Measurements from ENCODE around the gene PAWR.

Gene PAWR

GRCh38 chr12:79737875-79738718 lies 47.3 kb upstream of the PAWR start (continued):
- TF ChIP-seq ZFP30 (CRISPR knock-in tag; IDR thresholded peaks at IDR 0.05) (no peak), ISL1 (CRISPR knock-in tag; IDR thresholded peaks at IDR 0.05) (no peak), ZC3H10 (CRISPR knock-in tag; IDR thresholded peaks at IDR 0.05) (no peak), ZFP3 (CRISPR knock-in tag; IDR thresholded peaks at IDR 0.05) (no peak), SNAI2 (CRISPR knock-in tag; IDR thresholded peaks at IDR 0.05) (no peak)

DNA sequence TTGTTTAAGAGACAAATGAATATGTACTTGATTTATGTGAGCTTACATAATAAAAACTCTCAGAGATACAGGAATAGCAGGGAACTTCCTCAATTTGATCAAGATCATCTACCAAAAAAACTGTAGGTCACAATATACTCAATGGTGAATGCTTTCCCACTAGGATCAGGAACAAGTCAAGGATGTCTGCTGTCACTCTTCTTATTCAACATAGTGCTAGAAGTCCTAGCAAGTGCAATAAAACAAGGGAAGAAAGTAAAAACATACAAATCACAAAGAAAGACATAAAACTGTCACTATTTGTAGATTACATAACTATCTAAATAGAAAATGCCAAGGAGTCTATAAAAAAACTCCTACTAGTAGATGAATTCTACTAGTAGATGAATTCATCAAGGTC lies 41.9 kb upstream of the PAWR start:
- no peak for TF ChIP-seq OSR1 (CRISPR knock-in tag; IDR thresholded peaks at IDR 0.05)
- TF ChIP-seq TCF4 (CRISPR knock-in tag; IDR thresholded peaks at IDR 0.05; ENCODE audit: borderline replicate concordance): no peak

GRCh38 chr12:79725987-79726386 lies 35.2 kb upstream of the PAWR start:
- no peak for ATAC-seq
- TF ChIP-seq, protein P1, sequence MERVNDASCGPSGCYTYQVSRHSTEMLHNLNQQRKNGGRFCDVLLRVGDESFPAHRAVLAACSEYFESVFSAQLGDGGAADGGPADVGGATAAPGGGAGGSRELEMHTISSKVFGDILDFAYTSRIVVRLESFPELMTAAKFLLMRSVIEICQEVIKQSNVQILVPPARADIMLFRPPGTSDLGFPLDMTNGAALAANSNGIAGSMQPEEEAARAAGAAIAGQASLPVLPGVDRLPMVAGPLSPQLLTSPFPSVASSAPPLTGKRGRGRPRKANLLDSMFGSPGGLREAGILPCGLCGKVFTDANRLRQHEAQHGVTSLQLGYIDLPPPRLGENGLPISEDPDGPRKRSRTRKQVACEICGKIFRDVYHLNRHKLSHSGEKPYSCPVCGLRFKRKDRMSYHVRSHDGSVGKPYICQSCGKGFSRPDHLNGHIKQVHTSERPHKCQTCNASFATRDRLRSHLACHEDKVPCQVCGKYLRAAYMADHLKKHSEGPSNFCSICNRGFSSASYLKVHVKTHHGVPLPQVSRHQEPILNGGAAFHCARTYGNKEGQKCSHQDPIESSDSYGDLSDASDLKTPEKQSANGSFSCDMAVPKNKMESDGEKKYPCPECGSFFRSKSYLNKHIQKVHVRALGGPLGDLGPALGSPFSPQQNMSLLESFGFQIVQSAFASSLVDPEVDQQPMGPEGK (CRISPR knock-in tag; IDR thresholded peaks at IDR 0.05; ENCODE audit: borderline replicate concordance): no peak
- TF ChIP-seq ARNTL (CRISPR knock-in tag; IDR thresholded peaks at IDR 0.05; ENCODE audit: borderline replicate concordance, low read depth) (no peak), ZFP30 (CRISPR knock-in tag; IDR thresholded peaks at IDR 0.05) (no peak)

More for the DNA sequence above, 41.9 kb upstream of the PAWR start:
- no peak for ATAC-seq

DNA sequence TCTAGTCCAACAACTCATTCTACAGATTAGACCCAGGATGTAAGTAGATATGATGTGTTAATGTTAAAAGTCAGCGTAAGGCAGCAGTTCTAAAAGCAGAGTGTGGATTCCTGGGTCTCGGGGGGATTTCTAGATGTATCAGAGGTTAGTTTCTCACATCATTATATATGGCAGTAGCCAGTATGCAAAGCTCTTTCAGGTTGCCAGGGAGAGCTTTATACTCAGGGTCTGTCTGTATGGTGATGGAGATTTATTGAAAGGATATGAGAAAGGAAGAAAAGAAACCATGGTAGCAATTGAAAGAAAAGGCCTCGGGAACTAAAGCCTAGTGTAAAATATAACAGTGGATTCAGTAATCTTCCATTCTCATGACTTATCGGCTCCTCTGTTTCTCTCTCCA lies 26.2 kb upstream of the PAWR start:
- ATAC-seq: no peak
- TF ChIP-seq OSR1 (CRISPR knock-in tag; IDR thresholded peaks at IDR 0.05): no peak
- TF ChIP-seq ZNF8 (CRISPR knock-in tag; IDR thresholded peaks at IDR 0.05): no peak
- no peak for TF ChIP-seq TSHZ2 (CRISPR knock-in tag; IDR thresholded peaks at IDR 0.05)

DNA sequence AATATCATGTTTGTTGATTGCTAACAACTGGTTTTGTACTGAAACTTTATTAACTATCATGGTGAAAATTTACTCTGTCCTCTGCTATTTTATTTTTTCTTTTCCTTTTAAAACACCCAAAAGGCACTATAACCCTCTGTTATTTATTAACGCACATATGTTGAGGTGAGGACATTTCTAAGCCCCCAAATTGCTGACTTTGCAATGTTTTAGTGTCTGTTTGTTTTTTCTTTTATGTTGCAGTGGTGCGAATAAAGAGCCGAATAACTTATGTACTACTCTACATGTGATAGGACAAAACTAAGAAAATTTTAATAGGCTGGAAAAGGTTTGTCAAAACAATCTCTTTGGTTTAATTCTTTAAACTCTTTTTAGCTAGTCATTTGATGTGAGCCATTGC lies 24.5 kb upstream of the PAWR start:
- no peak for TF ChIP-seq SNAI2 (CRISPR knock-in tag; IDR thresholded peaks at IDR 0.05)
- no peak for TF ChIP-seq ARNTL (CRISPR knock-in tag; IDR thresholded peaks at IDR 0.05; ENCODE audit: borderline replicate concordance, low read depth)
- TF ChIP-seq GLIS3 (CRISPR knock-in tag; IDR thresholded peaks at IDR 0.05): no peak
- no peak for TF ChIP-seq ZNF565 (CRISPR knock-in tag; conservative IDR thresholded peaks at IDR 0.05; ENCODE audit: low read depth)
- TF ChIP-seq OSR1 (CRISPR knock-in tag; IDR thresholded peaks at IDR 0.05): no peak

GRCh38 chr12:79710707-79711483 lies 20.1 kb upstream of the PAWR start:
- TF ChIP-seq TCF4 (CRISPR knock-in tag; IDR thresholded peaks at IDR 0.05; ENCODE audit: borderline replicate concordance): no peak
- TF ChIP-seq POU6F1 (CRISPR knock-in tag; IDR thresholded peaks at IDR 0.05; ENCODE audit: borderline replicate concordance, low read depth): no peak
- TF ChIP-seq ZFP30 (CRISPR knock-in tag; IDR thresholded peaks at IDR 0.05): no peak
- TF ChIP-seq BACH2 (CRISPR knock-in tag; IDR thresholded peaks at IDR 0.05; ENCODE audit: borderline replicate concordance): no peak
- no peak for ATAC-seq

More for the DNA sequence above, 24.5 kb upstream of the PAWR start:
- ATAC-seq: no peak
